Astrocyte (in vitro differentiated cells and primary cell): ENCODE results near the gene PIK3C2B. TPM values are rescaled to one million over a fixed set of nuclear protein-coding genes. Genes with fewer than 3 reads are reported as not detected.
A peak's percentile ranks its signal among the peaks of the same experiment; 100 is the strongest.

Experiments used
- DNase-seq: peaks from one replicate; pipeline ENCODE4 v3.0.0-alpha.2; 2010; ENCODE audit warnings: low read depth
- FAIRE-seq: peaks from 2 replicates; lab custom pipeline; 2011; peaks lifted over from hg19 to GRCh38; lab: Jason Lieb, UNC
- H2AFZ ChIP-seq: 2 replicates; pipeline ENCODE4 v1.6.0; 2012; ENCODE audit warnings: low read depth, low read length, inconsistent platforms
- H3K27ac ChIP-seq: 2 replicates; pipeline ENCODE4 v1.5.1; 2011; ENCODE audit warnings: low read depth, low read length, inconsistent platforms
- H3K27me3 ChIP-seq: 2 replicates; pipeline ENCODE4 v1.6.0; 2011; ENCODE audit warnings: low read length, inconsistent platforms; ENCODE audit not compliant: insufficient read depth
- H3K36me3 ChIP-seq: 2 replicates; pipeline ENCODE4 v1.5.1; 2011; ENCODE audit warnings: low read length, inconsistent platforms; ENCODE audit not compliant: insufficient read depth
- H3K4me1 ChIP-seq: 2 replicates; pipeline ENCODE4 v1.5.1; 2011; ENCODE audit warnings: low read length, inconsistent platforms; ENCODE audit not compliant: insufficient read depth
- H3K4me2 ChIP-seq: 2 replicates; pipeline ENCODE4 v1.6.0; 2012; ENCODE audit warnings: low read length, inconsistent platforms
- H3K4me3 ChIP-seq: 2 replicates; pipeline ENCODE4 v1.5.1; 2011; ENCODE audit warnings: low read depth, mild to moderate bottlenecking, low read length, inconsistent platforms; ENCODE audit not compliant: insufficient read depth
- H3K79me2 ChIP-seq: 2 replicates; pipeline ENCODE4 v1.6.0; 2012; ENCODE audit warnings: mild to moderate bottlenecking, low read length, inconsistent platforms; ENCODE audit not compliant: insufficient read depth
- H3K9ac ChIP-seq: 2 replicates; pipeline ENCODE4 v1.6.0; 2012; ENCODE audit warnings: mild to moderate bottlenecking, low read length, inconsistent platforms
- H3K9me3 ChIP-seq: 2 replicates; pipeline ENCODE4 v1.5.1; 2012; ENCODE audit warnings: low read depth, mild to moderate bottlenecking, low read length, inconsistent platforms; ENCODE audit not compliant: insufficient read depth
- H4K20me1 ChIP-seq: 2 replicates; pipeline ENCODE4 v1.6.0; 2012; ENCODE audit warnings: low read length, inconsistent platforms; ENCODE audit not compliant: insufficient read depth
- H3K27ac Mint-ChIP-seq: one replicate; pipeline ENCODE4 v1.8.0; 2021; ENCODE audit warnings: mild to moderate bottlenecking, mixed read lengths; ENCODE audit not compliant: unreplicated experiment
- H3K27me3 Mint-ChIP-seq: one replicate; pipeline ENCODE4 v1.8.0; 2021; ENCODE audit warnings: low read depth, mixed read lengths; ENCODE audit not compliant: unreplicated experiment
- H3K36me3 Mint-ChIP-seq: one replicate; pipeline ENCODE4 v1.8.0; 2021; ENCODE audit warnings: low read depth, mixed read lengths; ENCODE audit not compliant: unreplicated experiment
- H3K4me1 Mint-ChIP-seq: one replicate; pipeline ENCODE4 v1.8.0; 2021; ENCODE audit warnings: low read depth, mixed read lengths; ENCODE audit not compliant: unreplicated experiment
- H3K4me3 Mint-ChIP-seq: one replicate; pipeline ENCODE4 v1.8.0; 2021; ENCODE audit warnings: mild to moderate bottlenecking, moderate library complexity, mixed read lengths; ENCODE audit not compliant: unreplicated experiment
- H3K9me3 Mint-ChIP-seq: one replicate; pipeline ENCODE4 v1.8.0; 2021; ENCODE audit warnings: mild to moderate bottlenecking, mixed read lengths; ENCODE audit not compliant: unreplicated experiment
- EZH2 ChIP-seq: IDR thresholded peaks from 2 replicates; pipeline ENCODE4 v1.6.1; 2012; ENCODE audit warnings: mild to moderate bottlenecking, low read length, inconsistent platforms; ENCODE audit not compliant: insufficient read depth
- total RNA-seq: library from RNA; stranded (reverse); gene quantifications from 2 replicates; pipeline ENCODE4 v1.2.1, GENCODE V29; 2021
- TF ChIP-seq, protein P1 (sequence below): IDR thresholded peaks from 2 replicates; pipeline ENCODE4 v1.5.1; 2011; ENCODE audit warnings: low read depth, mild to moderate bottlenecking, inconsistent platforms, low read length, moderate library complexity; ENCODE audit not compliant: insufficient read depth

PIK3C2B gene
- total RNA-seq, 1 donor from 2014 or later = 19.3 TPM

DNA sequence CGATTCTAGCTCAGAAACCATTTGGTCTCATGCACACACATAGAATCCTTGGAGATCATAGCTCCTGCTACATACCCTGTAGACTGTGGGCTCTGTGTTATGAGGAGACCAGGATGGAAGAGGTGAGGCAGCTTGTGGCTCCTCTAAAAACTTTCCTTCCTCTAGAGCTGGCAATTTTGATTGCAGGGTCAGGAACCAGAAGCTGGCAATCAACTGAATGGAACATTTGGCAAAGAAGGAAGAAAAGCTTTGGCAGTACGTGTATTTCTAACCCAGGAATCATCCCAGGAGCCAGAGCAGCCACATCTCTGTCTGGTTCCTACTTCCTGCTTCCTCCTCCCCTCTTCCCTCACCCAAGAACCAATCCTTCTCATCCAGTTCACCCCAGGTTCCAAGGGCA, 15.7 kb downstream of the PIK3C2B start:
- Histone ChIP-seq H3K4me2 (no peak overlapping the region), H3K79me2 (no peaks in the 10 kb centered on the region), H3K4me3 (no peak overlapping the region), H3K4me1 (peaks cover 6% of the 10 kb centered on the region), H3K36me3 (no peaks in the 10 kb centered on the region), H3K27ac (no peak overlapping the region), H4K20me1 (peaks cover 32% of the 10 kb centered on the region), H3K9ac (no peak overlapping the region), H2AFZ (no peak overlapping the region), H3K27me3 (peaks cover 9% of the 10 kb centered on the region), H3K9me3 (no peaks in the 10 kb centered on the region)
- DNase-seq (no peak), FAIRE-seq (no peak)
- Mint-ChIP-seq H3K27ac (no peak overlapping the region), H3K9me3 (peaks cover 1% of the 10 kb centered on the region), H3K27me3 (peaks cover 12% of the 10 kb centered on the region), H3K36me3 (peaks cover 23% of the 10 kb centered on the region), H3K4me1 (peaks cover 50% of the 10 kb centered on the region), H3K4me3 (no peak overlapping the region)
- TF ChIP-seq, protein P1, sequence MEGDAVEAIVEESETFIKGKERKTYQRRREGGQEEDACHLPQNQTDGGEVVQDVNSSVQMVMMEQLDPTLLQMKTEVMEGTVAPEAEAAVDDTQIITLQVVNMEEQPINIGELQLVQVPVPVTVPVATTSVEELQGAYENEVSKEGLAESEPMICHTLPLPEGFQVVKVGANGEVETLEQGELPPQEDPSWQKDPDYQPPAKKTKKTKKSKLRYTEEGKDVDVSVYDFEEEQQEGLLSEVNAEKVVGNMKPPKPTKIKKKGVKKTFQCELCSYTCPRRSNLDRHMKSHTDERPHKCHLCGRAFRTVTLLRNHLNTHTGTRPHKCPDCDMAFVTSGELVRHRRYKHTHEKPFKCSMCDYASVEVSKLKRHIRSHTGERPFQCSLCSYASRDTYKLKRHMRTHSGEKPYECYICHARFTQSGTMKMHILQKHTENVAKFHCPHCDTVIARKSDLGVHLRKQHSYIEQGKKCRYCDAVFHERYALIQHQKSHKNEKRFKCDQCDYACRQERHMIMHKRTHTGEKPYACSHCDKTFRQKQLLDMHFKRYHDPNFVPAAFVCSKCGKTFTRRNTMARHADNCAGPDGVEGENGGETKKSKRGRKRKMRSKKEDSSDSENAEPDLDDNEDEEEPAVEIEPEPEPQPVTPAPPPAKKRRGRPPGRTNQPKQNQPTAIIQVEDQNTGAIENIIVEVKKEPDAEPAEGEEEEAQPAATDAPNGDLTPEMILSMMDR = no peak
- no peak for TF ChIP-seq EZH2

DNA sequence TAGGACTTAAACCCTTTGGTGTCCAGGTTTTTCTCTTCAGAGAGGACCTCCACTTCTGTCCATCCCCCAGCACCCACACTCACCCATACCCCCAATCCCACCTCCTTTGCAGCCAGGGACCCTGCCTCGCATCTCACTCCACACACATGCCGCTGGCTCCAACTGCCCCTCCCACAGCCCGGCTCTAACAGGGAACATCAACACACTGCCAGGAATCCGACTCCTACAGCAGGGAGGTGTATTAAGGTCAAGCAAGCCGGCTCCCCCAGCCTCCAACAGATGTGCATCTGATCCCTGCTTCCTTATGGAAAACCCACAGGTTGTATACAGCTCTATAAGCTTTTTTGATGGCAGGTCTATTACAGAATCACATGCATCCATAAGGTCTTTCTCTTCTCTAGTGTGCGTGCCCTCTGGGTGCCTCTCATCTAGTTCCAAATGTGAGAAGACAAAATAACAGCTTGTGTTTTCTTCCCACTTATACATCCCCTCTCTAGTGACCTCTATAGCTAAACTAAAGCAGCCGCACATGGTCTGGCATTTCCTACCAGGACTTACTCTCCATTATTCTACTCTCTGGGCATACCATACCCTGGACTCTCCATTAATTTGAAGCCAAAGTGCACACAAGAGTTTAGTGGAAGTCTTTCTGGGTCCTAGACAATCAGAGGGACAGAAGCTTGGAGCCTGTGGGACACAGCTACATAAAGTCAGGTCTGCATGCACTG, 16.3 kb downstream of the PIK3C2B start:
- Mint-ChIP-seq H3K27me3 (peaks cover 9% of the 10 kb centered on the region), H3K36me3 (peaks cover 23% of the 10 kb centered on the region), H3K9me3 (peaks cover 1% of the 10 kb centered on the region), H3K27ac (no peak overlapping the region), H3K4me3 (peak overlapping the region; percentile 34), H3K4me1 (peaks cover 54% of the 10 kb centered on the region)
- peaks cover 6% of the 10 kb centered on the region for H3K4me1 ChIP-seq
- no peak overlapping the region for H3K4me2 ChIP-seq
- no peaks in the 10 kb centered on the region for H3K9me3 ChIP-seq
- H3K79me2 ChIP-seq = no peaks in the 10 kb centered on the region
- H3K36me3 ChIP-seq = no peaks in the 10 kb centered on the region
- TF ChIP-seq, protein P1 = no peak
- TF ChIP-seq EZH2 = no peak
- no peak for FAIRE-seq
- no peak overlapping the region for H3K9ac ChIP-seq
- peaks cover 29% of the 10 kb centered on the region for H4K20me1 ChIP-seq
- DNase-seq = no peak
- H3K27me3 ChIP-seq = peaks cover 9% of the 10 kb centered on the region
- no peak overlapping the region for H3K27ac ChIP-seq
- H3K4me3 ChIP-seq = no peak overlapping the region
- no peak overlapping the region for H2AFZ ChIP-seq

- DNase-seq = peak; percentile 30
- H3K79me2 ChIP-seq = no peaks in the 10 kb centered on the region
- Mint-ChIP-seq H3K4me1 (peaks cover 59% of the 10 kb centered on the region), H3K27me3 (peaks cover 7% of the 10 kb centered on the region), H3K9me3 (no peaks in the 10 kb centered on the region), H3K36me3 (peaks cover 23% of the 10 kb centered on the region), H3K4me3 (peak overlapping the region; percentile 36), H3K27ac (no peak overlapping the region)
- no peak overlapping the region for H3K4me3 ChIP-seq
- peak overlapping the region; percentile 6 for H3K4me2 ChIP-seq
- TF ChIP-seq EZH2 = no peak
- TF ChIP-seq, protein P1 = no peak
- peaks cover 12% of the 10 kb centered on the region for H3K27me3 ChIP-seq
- FAIRE-seq = no peak
- H3K9ac ChIP-seq = no peak overlapping the region
- peaks cover 29% of the 10 kb centered on the region for H4K20me1 ChIP-seq
- H3K9me3 ChIP-seq = no peaks in the 10 kb centered on the region
- H3K4me1 ChIP-seq = peaks cover 6% of the 10 kb centered on the region
- H3K36me3 ChIP-seq = no peaks in the 10 kb centered on the region
- H2AFZ ChIP-seq = no peak overlapping the region
- H3K27ac ChIP-seq = no peak overlapping the region
These were observed 17.4 kb downstream of the PIK3C2B start for GRCh38 chr1:204477036-204477740.
